Measurements from ENCODE around the gene EDN1.
"Not testable (repeated sequence)": the region's sequence is repeated elsewhere in the genome, so short reads cannot be mapped to it uniquely, and the experiment has no call there.

The EDN1 gene

DNA sequence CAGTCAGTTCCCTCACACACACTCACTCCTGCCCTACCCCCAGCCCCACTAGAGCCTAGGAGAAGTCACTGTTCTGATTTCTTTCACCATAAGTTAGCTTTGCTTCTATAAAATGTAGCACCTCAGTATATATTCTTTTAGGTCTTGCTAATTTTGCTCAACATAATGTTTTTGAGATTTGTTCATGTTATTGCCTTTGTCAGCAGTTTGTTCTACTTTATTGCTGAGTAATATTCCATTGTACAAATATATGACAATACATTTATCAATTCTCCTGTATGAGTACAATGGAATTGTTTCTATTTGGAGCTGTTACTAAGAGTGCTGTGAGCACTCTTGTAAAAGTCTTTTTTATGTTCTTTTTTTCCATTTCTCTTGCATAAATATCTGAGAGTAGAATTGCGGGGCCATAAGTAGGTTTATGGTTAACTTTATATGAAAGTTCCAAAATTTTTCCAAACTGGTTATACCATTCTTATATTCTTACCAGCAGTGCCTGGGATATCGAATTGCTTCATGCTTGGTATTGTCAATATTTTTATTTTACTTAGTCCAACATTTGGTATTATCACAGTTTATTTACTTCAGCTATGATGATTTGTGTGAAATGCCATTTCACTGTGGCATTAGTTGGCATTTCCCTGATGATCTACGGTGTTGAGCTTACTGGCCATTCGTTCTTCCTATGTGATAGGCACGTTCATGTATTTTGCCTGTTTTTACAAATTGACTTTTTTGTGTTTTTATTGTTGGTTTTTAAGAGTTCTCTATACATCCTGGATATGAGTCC lies 25.3 kb downstream of the EDN1 start:
- in situ Hi-C loops (cut with MboI; ENCODE audit: low sequenced_read_pairs), result no loop called here

DNA sequence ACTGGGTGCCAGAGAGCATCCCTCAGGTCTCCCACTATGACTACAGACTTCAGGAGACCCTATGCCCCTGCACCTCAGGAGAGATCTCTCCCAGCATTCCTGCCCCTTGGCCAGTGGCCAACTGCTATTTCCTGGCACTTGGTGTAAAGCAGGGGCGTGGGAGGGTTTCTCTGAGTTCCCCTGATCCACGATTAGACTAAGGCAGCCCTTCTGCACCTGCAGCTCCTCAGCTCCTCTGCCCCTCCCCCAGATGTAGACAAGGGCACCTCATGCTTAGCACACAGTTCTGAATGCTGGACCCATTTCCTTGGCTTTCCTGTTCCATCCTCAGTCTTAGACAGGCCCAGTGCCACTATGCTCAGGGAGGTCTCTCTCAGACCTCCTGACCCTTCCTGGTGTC lies 28.6 kb downstream of the EDN1 start:
- in situ Hi-C loops (cut with MboI; ENCODE audit: low sequenced_read_pairs), result no loop called here

DNA sequence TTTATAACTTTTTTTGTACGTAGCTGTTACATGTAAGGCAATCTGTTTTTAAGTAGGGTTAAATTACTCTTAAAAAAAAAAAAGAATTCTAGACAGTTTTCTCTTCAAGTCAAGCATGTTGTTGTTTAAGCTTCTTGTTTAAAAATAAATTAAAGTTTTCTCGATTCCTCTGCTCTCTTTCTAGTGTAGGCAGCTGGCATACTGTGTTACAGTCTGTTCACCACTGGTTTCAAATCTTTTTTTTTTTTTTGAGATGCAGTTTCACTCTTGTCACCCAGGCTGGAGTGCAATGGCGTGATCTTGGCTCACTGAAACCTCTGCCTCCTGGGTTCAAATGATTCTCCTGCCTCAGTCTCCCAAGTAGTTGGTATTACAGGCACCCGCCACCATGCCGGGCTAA lies 29.9 kb downstream of the EDN1 start:
- in situ Hi-C loops (cut with MboI; ENCODE audit: low sequenced_read_pairs), result not testable (repeated sequence)

DNA sequence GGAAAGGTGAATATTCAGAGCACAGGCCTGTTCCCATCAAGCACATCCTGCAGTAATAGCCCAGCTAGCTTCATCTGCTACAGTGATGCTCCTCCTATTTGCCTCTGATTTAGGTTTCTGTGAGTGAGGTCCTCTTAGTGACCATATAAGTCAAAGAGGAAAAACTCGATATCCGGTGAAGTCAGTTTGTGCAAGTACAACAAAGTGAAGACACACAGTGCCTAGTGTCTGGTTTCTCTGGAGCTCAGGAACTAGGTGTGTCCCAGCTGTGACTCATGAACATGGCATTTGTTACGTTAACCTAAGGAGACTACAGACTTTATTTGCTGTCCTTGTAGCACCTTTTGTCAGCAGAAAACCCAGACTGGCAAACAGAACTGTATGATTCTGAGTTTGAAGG lies 33.9 kb downstream of the EDN1 start:
- in situ Hi-C loops (cut with MboI; ENCODE audit: low sequenced_read_pairs), result no loop called here

DNA sequence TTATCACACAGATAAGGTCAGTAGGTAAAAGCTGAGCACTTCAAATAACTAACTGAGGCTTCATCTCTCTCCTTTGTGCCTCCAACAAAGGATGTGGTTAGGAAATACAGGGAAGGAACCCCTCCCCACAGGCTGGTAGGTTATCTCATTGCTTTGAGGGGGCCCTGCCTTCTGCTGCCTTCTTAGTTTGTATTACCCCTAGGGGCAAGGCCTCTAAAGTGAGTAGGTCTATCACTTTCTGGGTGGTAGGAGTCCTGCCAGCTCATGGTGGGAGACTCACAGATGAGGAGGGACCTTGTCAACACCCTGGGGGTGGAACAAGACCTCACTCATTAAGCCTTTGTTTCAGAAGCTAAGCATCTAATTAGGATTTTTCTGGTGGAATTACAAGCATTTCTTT lies 34.6 kb downstream of the EDN1 start:
- in situ Hi-C loops (cut with MboI; ENCODE audit: low sequenced_read_pairs), result no loop called here

DNA sequence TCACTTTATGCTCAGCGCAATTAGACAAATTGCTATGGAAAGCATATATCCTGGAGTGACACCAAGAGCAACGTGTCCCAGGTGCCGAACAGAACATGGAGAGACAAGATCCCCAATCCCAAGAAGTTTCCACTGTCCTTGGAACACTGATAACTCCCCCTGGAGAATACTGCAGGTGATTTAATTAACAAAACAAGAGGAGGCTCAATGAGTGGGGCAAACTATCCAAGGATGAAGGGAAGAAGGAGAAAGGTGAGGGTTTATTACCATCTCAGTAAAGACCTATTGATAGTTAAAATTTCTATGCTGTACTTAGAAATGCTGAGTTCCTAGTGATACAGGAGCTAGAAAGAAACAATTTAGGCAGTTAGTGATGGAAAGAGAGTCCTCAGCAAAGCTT lies 35.7 kb downstream of the EDN1 start:
- in situ Hi-C loops (cut with MboI; ENCODE audit: low sequenced_read_pairs), result no loop called here

DNA sequence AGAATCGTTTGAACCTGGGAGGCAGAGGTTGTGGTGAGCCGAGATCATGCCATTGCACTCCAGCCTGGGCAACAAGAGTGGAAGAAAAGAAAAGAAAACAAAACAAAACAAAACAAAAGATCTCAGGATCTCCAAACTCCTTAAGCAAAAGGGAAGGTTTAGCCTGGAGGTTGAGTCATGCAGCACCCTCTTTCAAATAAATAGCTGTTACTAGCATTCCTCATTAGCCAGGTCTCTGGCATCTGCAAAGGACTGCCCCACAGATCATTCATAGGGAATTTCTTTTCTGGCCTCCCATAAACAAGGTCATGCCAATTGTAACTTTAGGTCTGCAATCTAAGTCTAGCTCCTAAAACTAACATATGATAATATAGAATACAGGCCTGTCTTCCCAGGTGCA lies 37.2 kb downstream of the EDN1 start:
- in situ Hi-C loops (cut with MboI; ENCODE audit: low sequenced_read_pairs), result no loop called here

DNA sequence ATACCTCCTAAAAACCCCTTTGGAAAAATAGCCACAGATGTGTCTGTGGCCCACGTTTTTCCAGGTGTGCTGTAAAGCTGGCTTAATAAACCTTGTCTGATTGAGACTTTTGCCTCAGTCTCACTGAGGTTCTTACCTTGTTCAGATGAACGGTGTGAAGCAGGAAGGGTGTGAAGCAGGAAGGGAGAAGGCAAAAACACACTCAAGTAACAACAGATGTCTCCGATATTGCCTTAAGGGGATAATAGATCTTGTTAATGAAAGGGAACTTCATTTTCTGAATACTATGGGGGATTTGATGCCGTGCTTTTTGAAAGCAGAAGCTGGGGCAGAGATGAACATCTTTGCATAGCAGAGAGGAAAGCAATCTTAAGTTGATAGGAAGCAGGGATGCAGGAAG lies 37.8 kb downstream of the EDN1 start:
- in situ Hi-C loops (cut with MboI; ENCODE audit: low sequenced_read_pairs), result no loop called here

DNA sequence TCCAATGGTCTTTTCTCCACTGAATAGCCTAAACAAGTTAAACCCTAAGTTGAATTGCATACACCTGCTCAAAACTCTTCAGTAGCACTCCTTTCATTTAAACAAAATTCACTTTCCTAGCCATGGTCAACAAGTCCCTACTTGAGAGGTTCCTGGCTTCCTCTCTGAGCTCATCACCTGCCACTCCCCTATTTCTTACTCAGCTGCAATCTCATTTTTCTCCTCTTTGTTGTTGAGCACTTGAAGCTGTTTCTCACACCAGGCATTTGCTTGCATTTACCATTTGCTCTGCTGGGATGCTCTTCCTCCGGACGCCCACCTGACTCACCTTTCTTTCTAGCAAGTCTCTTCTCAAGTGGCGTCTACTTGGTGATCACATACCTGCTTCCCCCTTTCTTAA lies 38.5 kb downstream of the EDN1 start:
- in situ Hi-C loops (cut with MboI; ENCODE audit: low sequenced_read_pairs), result no loop called here

DNA sequence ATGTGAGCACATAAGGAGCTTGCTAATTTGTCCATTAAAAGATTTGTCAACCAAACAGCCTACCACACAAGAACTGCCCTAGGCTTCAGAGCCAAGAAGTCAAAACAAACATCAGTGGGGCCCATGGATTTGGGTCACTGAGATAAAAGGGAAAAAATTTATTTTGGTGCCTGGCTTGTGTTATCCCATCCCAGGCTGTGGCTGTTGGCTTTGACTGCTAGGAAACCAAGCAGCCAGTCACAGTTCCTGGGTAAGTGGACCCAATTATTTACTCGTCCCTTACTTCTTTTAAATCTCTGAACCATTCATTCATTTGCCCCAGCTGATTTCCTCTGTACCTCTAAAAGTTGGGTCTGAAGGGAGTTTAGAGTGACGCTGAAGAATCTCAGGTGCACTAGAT lies 41.3 kb downstream of the EDN1 start:
- in situ Hi-C loops (cut with MboI; ENCODE audit: low sequenced_read_pairs), result no loop called here

DNA sequence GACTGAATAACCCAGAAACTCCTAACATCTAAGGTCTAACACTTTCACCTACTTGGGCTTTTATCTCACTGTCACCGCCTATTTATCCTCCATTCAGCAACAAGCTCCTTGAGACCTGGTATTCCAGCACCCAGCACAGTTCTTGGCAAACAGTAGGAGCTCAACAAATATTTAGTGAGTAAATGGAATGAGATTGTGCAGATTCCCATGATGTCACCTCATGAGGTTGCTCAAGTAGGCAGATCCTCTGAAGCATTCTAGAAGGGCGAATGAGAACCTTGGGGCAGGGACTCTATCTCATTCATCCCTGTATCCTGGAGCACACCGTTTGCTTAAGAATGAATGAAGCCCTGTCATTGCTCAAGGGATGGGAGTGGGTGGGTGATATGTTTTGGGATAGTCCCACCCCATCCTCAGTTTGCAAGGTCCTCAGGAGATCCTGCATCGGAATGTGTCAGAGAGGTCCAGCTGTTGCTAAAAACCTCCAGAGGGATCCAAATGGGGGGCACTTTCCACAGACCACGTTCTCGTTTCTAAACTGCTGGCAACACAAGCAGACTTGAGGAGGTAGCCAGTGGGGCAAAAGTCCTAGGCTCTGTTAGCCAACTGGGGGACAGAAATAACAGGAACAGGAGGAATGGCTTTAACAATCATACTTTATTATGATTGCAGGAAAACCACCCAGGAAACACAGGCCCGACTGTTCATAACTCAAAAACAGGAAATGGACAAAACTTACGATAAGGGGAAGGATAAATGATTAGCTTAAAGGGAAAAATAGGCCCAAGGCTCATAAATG lies 42.0 kb downstream of the EDN1 start:
- in situ Hi-C loops (cut with MboI; ENCODE audit: low sequenced_read_pairs), result no loop called here

DNA sequence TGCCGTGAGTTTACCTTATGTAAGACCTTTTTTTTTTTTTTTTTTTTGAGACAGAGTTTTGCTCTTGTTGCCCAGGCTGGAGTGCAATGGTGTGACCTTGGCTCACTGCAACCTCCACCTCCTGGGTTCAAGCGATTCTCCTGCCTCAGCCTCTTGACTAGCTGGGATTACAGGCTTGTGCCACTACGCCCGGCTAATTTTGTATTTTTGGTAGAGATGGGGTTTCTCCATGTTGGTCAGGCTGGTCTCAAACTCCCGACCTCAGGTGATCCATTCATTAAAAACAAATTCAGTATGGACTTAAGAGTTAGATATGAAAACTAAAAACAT lies 42.6 kb downstream of the EDN1 start:
- in situ Hi-C loops (cut with MboI; ENCODE audit: low sequenced_read_pairs), result not testable (repeated sequence)

DNA sequence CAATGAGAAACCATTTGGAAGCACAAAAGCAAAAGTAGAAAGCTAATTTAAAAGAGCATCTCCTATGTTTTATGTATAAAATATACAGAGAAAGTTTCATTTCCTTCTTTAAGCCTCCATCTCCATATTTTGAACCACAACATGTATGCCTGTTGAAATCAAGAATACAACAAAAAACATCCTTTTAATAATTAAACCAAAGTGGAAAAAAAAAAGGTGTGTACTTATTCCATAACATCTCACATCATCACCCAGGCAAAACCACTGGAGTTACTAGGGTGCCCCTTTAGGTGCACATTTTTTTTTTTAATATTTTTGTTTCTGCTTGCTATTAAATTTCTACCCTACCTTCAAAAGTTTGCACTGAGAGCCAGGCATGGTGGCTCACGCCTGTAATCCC lies 43.0 kb downstream of the EDN1 start:
- in situ Hi-C loops (cut with MboI; ENCODE audit: low sequenced_read_pairs), result no loop called here

DNA sequence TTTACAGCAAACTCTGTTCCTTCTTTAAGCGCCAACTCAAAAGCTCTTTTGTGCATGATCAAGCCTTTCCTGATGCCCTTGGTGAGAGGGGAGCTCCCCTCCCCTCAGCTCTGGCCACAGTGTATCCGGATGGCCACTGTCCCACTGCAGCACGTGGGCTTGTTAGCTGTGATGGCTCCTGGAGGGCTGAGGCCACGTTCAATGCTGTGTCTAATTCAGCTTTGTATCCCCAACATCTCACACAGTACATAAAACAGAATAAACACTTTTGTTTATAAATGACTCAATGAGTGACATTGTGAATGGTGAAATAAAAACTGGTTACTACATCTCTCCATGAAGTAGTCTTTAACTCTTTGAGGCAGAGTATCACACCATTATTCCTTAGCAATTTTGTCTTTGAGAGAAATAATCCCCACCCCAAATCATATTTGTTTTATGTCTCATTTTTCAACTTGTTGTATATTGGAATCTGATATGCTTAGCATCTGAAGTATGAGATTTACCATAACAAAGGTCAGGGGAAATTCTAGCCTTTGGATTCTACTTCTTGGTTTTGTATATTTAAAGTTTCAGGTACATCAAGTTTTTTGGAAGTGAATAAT lies 44.5 kb downstream of the EDN1 start:
- in situ Hi-C loops (cut with MboI; ENCODE audit: low sequenced_read_pairs), result no loop called here

DNA sequence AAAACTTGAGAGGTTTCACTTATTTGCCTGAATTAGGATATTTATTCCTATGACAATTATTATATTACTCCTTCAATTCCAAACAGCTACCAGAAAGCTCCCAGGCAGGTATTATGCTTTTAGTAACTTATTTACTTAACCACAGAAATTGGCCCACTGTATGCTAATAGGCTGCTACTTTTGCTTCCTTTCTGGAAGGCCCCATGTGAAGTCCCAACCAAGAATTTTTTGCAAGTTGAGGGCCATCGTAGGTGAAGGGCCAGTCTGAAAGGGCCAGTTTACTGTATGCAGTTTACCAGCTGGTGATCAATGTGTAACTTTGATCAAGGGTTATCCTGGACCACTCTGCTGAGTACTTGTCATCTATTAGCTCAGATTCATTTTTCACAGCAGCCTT lies 45.0 kb downstream of the EDN1 start:
- in situ Hi-C loops (cut with MboI; ENCODE audit: low sequenced_read_pairs), result no loop called here

DNA sequence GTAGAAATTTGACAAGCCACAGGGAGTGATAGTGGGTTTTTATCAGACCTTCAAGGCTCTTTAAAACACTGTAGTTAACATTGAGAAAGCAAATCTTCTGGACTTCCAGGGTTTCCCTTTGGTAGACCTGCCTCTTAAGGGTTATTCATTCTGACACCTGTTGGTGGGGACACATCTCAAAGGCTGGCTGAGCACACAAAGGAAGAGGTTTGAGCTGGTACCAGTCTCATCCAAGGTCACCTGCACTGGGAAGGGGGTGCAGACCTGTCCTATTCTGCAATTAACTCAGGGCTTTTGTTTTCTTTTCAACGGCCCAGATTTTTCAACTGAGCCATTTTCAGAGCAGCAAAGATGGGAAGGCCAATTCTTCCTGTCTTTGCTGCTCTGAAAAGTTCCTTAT lies 45.6 kb downstream of the EDN1 start:
- in situ Hi-C loops (cut with MboI; ENCODE audit: low sequenced_read_pairs), result no loop called here

DNA sequence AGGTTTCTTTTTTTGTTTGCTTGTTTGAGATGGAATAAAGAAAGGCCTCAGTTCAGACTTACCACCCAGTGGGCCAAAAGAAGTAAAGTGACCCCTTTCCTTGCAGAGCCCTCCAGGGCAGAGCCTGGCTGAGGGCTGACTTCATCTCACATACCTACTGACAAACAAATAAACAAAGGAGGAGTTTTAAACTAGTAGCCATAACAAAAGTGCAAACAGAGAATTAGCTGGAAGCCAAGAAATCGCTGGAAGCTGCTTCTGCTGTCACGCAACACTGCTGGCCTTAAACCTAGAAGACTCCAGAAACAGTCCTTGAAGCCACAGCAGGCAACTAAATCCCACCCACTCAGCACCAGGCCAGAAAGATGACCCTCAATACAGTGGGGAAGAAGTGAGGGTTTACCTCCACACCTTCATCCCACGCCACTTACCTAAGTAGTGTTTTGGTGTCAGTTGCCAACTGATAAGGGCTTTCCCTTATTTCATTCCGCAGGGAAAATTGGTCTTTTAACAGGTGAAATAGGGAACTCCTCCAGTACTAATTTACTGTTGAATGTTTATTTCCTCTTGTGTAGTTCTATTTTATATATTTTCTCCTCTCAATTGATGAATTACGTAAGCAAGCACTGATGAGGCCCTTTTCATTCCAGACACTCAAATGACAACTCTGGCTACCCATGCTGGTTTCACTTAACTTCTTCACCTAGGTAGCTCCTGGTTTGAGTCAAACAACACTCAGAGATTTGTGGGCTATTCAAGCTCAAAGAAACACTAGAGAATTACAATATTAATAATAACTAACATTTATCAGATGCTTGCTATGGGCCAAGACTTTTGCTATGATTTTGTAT lies 46.2 kb downstream of the EDN1 start:
- in situ Hi-C loops (cut with MboI; ENCODE audit: low sequenced_read_pairs), result no loop called here

DNA sequence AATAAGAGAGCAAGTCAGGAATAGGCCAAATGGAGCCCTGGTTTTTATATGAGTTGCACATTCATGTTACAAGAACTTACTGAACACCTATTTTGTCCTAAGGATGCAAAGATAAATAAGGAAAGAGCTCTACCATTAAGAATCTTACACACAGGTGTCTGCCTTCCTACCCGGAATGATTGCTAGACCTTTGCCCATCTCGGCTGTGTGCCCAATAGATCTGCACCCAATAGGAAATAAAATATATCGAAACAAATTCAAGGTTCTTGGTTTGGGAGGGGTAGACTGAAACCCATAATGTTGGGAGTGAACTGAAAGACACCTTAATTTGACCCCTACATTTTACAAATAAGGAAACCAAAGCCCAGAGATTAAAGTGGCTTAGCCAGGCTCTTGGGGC lies 48.9 kb downstream of the EDN1 start:
- in situ Hi-C loops (cut with MboI; ENCODE audit: low sequenced_read_pairs), result no loop called here

DNA sequence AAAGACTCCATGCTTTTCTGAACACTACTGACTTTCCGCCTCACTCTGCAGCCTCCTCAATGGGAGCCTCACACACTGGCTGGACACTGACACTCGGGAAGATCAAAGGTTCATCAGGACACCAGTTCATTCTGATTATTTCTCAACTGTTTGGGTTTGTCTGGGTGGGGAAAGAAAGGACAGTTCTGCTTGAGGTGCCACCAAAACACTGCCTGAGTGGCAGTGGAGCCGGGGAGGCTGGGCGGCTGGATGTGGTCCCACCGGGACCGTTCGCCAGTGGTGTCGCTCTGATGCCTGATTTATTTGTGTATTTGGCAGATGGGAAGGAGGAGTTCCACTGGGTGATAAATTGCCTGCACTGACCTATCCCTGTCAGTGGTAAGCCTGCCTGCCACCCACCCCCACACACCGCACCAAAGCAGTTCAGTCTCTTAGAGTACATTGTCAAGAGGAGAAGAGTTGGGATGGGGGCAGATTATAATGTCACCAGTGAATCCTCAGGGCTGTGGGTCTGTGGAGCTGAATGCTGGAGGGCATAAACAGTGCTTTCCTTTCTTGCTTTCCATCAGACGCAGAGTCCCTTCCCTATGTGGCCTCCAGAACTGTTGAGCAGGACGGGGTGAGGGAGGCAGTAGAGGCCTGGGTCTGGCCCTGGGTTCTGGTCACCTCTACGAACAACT lies 49.8 kb downstream of the EDN1 start:
- in situ Hi-C loops (cut with MboI; ENCODE audit: low sequenced_read_pairs), result no loop called here

DNA sequence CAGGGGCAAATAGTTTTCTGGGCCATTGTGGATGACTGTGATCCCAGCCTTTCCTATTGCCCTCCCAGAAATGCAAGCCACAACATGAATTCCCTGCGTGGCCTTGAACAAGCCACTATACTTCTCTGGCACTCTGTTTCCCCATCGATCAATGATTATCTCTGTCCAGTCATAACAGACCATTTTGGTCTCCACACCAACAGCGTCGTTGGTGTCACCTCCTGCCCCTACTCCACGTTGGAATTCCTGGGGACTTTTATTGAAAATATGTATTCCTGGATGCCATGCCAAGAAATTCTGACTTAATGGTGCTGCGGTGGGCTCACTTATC lies 50.3 kb downstream of the EDN1 start:
- in situ Hi-C loops (cut with MboI; ENCODE audit: low sequenced_read_pairs), result no loop called here

DNA sequence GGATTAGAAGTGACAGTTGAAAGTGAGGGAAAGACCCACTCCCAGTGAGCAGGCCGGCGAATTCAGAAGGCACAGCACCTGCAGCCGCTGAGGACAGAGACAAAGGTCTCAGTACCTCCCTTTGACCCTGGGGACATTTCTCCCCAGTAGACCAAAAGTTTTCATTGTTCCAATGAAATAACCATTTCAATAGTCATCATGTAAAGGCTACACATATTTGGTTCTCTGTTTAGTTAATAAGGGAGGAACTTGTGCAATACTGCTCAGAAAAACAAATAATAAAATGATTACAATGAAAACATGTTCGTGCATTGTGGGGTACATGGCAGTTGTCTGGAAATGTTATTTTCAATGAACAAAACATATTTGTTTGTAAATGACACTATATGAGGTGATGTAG lies 52.5 kb downstream of the EDN1 start:
- in situ Hi-C loops (cut with MboI; ENCODE audit: low sequenced_read_pairs), result no loop called here
